ENCODE measurements around the gene AMIGO3.
"Not testable (repeated sequence)": the region's sequence is repeated elsewhere in the genome, so short reads cannot be mapped to it uniquely, and the experiment has no call there.

The AMIGO3 gene

GRCh38 chr3:49689046-49689907 is 30.2 kb downstream of the AMIGO3 start, which contains the start of the genes MST1 and RNF123:
Gene MST1 (minus strand): TSS chr3:49689474. CDS start chr3:49688691, 783 bp downstream.
Gene RNF123 (plus strand): TSS chr3:49689557. CDS start chr3:49691166, 1,609 bp downstream.
- peak; percentile 75 to 81 for DNase-seq (ENCODE audit: low read depth in 2 of 2)

GRCh38 chr3:49688338-49689045 is 31.0 kb downstream of the AMIGO3 start:
- not testable (repeated sequence) for DNase-seq (ENCODE audit: low read depth in 2 of 2)

GRCh38 chr3:49687424-49687795 is 32.1 kb downstream of the AMIGO3 start:
- not testable (repeated sequence) for DNase-seq (ENCODE audit: low read depth in 2 of 2)

- DNase-seq (ENCODE audit: low read depth in 2 of 2) = not testable (repeated sequence)
These were observed 32.6 kb downstream of the AMIGO3 start for GRCh38 chr3:49686769-49687423.

- not testable (repeated sequence) for DNase-seq (ENCODE audit: low read depth in 2 of 2)
These were observed 33.1 kb downstream of the AMIGO3 start for GRCh38 chr3:49686346-49686745.

GRCh38 chr3:49685846-49686245 is 33.6 kb downstream of the AMIGO3 start:
- not testable (repeated sequence) for DNase-seq (ENCODE audit: low read depth in 2 of 2)

- DNase-seq (ENCODE audit: low read depth in 2 of 2) = not testable (repeated sequence)
These were observed 34.4 kb downstream of the AMIGO3 start for GRCh38 chr3:49685103-49685502.

- not testable (repeated sequence) for DNase-seq (ENCODE audit: low read depth in 2 of 2)
These were observed 35.0 kb downstream of the AMIGO3 start for GRCh38 chr3:49684453-49684852.

GRCh38 chr3:49683162-49683561 is 36.3 kb downstream of the AMIGO3 start:
- DNase-seq (ENCODE audit: low read depth in 2 of 2) = no peak

- no peak for DNase-seq (ENCODE audit: low read depth in 2 of 2)
These were observed 37.9 kb downstream of the AMIGO3 start for GRCh38 chr3:49681543-49681942.

- no peak for DNase-seq (ENCODE audit: low read depth in 2 of 2)
These were observed 38.3 kb downstream of the AMIGO3 start for GRCh38 chr3:49681232-49681522.

GRCh38 chr3:49680493-49681231 is 38.8 kb downstream of the AMIGO3 start:
- DNase-seq (ENCODE audit: low read depth in 2 of 2) = no peak

GRCh38 chr3:49675912-49676311 is 43.6 kb downstream of the AMIGO3 start:
- DNase-seq (ENCODE audit: low read depth in 2 of 2) = no peak

GRCh38 chr3:49674497-49674983 is 44.9 kb downstream of the AMIGO3 start:
- DNase-seq (ENCODE audit: low read depth in 2 of 2) = no peak

GRCh38 chr3:49673715-49674496 is 45.6 kb downstream of the AMIGO3 start, which contains the start of gene APEH:
Gene APEH (plus strand): TSS chr3:49674351. CDS start chr3:49674402, 51 bp downstream.
- peak; percentile 93 for DNase-seq (ENCODE audit: low read depth in 2 of 2)

GRCh38 chr3:49673121-49673714 is 46.3 kb downstream of the AMIGO3 start:
- no peak for DNase-seq (ENCODE audit: low read depth in 2 of 2)

- peak; percentile 23 to 32 for DNase-seq (ENCODE audit: low read depth in 2 of 2)
These were observed 47.9 kb downstream of the AMIGO3 start for GRCh38 chr3:49671291-49672288.

- no peak for DNase-seq (ENCODE audit: low read depth in 2 of 2)
These were observed 48.6 kb downstream of the AMIGO3 start for GRCh38 chr3:49670940-49671290.

- DNase-seq (ENCODE audit: low read depth in 2 of 2) = no peak
These were observed 50.1 kb downstream of the AMIGO3 start for GRCh38 chr3:49669352-49669751.
